Astrocyte (in vitro differentiated cells and primary cell): ENCODE results near the gene GDPD4. TPM values are rescaled to one million over a fixed set of nuclear protein-coding genes. Genes with fewer than 3 reads are reported as not detected.

ENCODE experiments used
- DNase-seq: peaks from one replicate; pipeline ENCODE4 v3.0.0-alpha.2; 2010; ENCODE audit warnings: low read depth
- FAIRE-seq: peaks from 2 replicates; lab custom pipeline; 2011; peaks lifted over from hg19 to GRCh38; lab: Jason Lieb, UNC
- H2AFZ ChIP-seq: 2 replicates; pipeline ENCODE4 v1.6.0; 2012; ENCODE audit warnings: low read depth, low read length, inconsistent platforms
- H3K27ac ChIP-seq: 2 replicates; pipeline ENCODE4 v1.5.1; 2011; ENCODE audit warnings: low read depth, low read length, inconsistent platforms
- H3K27me3 ChIP-seq: 2 replicates; pipeline ENCODE4 v1.6.0; 2011; ENCODE audit warnings: low read length, inconsistent platforms; ENCODE audit not compliant: insufficient read depth
- H3K36me3 ChIP-seq: 2 replicates; pipeline ENCODE4 v1.5.1; 2011; ENCODE audit warnings: low read length, inconsistent platforms; ENCODE audit not compliant: insufficient read depth
- H3K4me1 ChIP-seq: 2 replicates; pipeline ENCODE4 v1.5.1; 2011; ENCODE audit warnings: low read length, inconsistent platforms; ENCODE audit not compliant: insufficient read depth
- H3K4me2 ChIP-seq: 2 replicates; pipeline ENCODE4 v1.6.0; 2012; ENCODE audit warnings: low read length, inconsistent platforms
- H3K4me3 ChIP-seq: 2 replicates; pipeline ENCODE4 v1.5.1; 2011; ENCODE audit warnings: low read depth, mild to moderate bottlenecking, low read length, inconsistent platforms; ENCODE audit not compliant: insufficient read depth
- H3K79me2 ChIP-seq: 2 replicates; pipeline ENCODE4 v1.6.0; 2012; ENCODE audit warnings: mild to moderate bottlenecking, low read length, inconsistent platforms; ENCODE audit not compliant: insufficient read depth
- H3K9ac ChIP-seq: 2 replicates; pipeline ENCODE4 v1.6.0; 2012; ENCODE audit warnings: mild to moderate bottlenecking, low read length, inconsistent platforms
- H3K9me3 ChIP-seq: 2 replicates; pipeline ENCODE4 v1.5.1; 2012; ENCODE audit warnings: low read depth, mild to moderate bottlenecking, low read length, inconsistent platforms; ENCODE audit not compliant: insufficient read depth
- H4K20me1 ChIP-seq: 2 replicates; pipeline ENCODE4 v1.6.0; 2012; ENCODE audit warnings: low read length, inconsistent platforms; ENCODE audit not compliant: insufficient read depth
- H3K27ac Mint-ChIP-seq: one replicate; pipeline ENCODE4 v1.8.0; 2021; ENCODE audit warnings: mild to moderate bottlenecking, mixed read lengths; ENCODE audit not compliant: unreplicated experiment
- H3K27me3 Mint-ChIP-seq: one replicate; pipeline ENCODE4 v1.8.0; 2021; ENCODE audit warnings: low read depth, mixed read lengths; ENCODE audit not compliant: unreplicated experiment
- H3K36me3 Mint-ChIP-seq: one replicate; pipeline ENCODE4 v1.8.0; 2021; ENCODE audit warnings: low read depth, mixed read lengths; ENCODE audit not compliant: unreplicated experiment
- H3K4me1 Mint-ChIP-seq: one replicate; pipeline ENCODE4 v1.8.0; 2021; ENCODE audit warnings: low read depth, mixed read lengths; ENCODE audit not compliant: unreplicated experiment
- H3K4me3 Mint-ChIP-seq: one replicate; pipeline ENCODE4 v1.8.0; 2021; ENCODE audit warnings: mild to moderate bottlenecking, moderate library complexity, mixed read lengths; ENCODE audit not compliant: unreplicated experiment
- H3K9me3 Mint-ChIP-seq: one replicate; pipeline ENCODE4 v1.8.0; 2021; ENCODE audit warnings: mild to moderate bottlenecking, mixed read lengths; ENCODE audit not compliant: unreplicated experiment
- CTCF ChIP-seq: IDR thresholded peaks from 2 replicates; pipeline ENCODE4 v1.5.1; 2011; ENCODE audit warnings: low read depth, mild to moderate bottlenecking, inconsistent platforms, low read length, moderate library complexity; ENCODE audit not compliant: insufficient read depth
- EZH2 ChIP-seq: IDR thresholded peaks from 2 replicates; pipeline ENCODE4 v1.6.1; 2012; ENCODE audit warnings: mild to moderate bottlenecking, low read length, inconsistent platforms; ENCODE audit not compliant: insufficient read depth
- total RNA-seq: library from RNA; stranded (reverse); gene quantifications from 2 replicates; pipeline ENCODE4 v1.2.1, GENCODE V29; 2021

The GDPD4 gene
- total RNA-seq, 1 donor from 2014 or later, result not detected

GRCh38 chr11:77312107-77312506 is 10.6 kb upstream of the GDPD4 start:
- Histone ChIP-seq H3K36me3 (no peaks in the 10 kb centered on the region), H4K20me1 (no peaks in the 10 kb centered on the region), H3K79me2 (no peaks in the 10 kb centered on the region), H2AFZ (no peak overlapping the region), H3K27me3 (no peaks in the 10 kb centered on the region), H3K9me3 (no peaks in the 10 kb centered on the region), H3K9ac (no peak overlapping the region), H3K4me1 (no peaks in the 10 kb centered on the region), H3K4me2 (no peak overlapping the region), H3K27ac (no peak overlapping the region), H3K4me3 (no peak overlapping the region)
- FAIRE-seq, result no peak
- no peaks in the 10 kb centered on the region for H3K4me1 Mint-ChIP-seq
- H3K27ac Mint-ChIP-seq, result no peak overlapping the region
- H3K27me3 Mint-ChIP-seq, result no peaks in the 10 kb centered on the region
- no peak for TF ChIP-seq CTCF
- no peak for TF ChIP-seq EZH2
- DNase-seq, result no peak
- H3K36me3 Mint-ChIP-seq, result no peaks in the 10 kb centered on the region
- H3K4me3 Mint-ChIP-seq, result no peak overlapping the region
- H3K9me3 Mint-ChIP-seq, result peaks cover 2% of the 10 kb centered on the region

GRCh38 chr11:77311701-77312100 is 10.2 kb upstream of the GDPD4 start:
- no peaks in the 10 kb centered on the region for H3K4me1 ChIP-seq
- Mint-ChIP-seq H3K4me3 (no peak overlapping the region), H3K36me3 (no peaks in the 10 kb centered on the region), H3K27ac (no peak overlapping the region), H3K9me3 (peaks cover 2% of the 10 kb centered on the region), H3K4me1 (no peaks in the 10 kb centered on the region), H3K27me3 (no peaks in the 10 kb centered on the region)
- no peak for DNase-seq
- H2AFZ ChIP-seq, result no peak overlapping the region
- no peaks in the 10 kb centered on the region for H3K9me3 ChIP-seq
- H3K4me3 ChIP-seq, result no peak overlapping the region
- no peak for TF ChIP-seq CTCF
- TF ChIP-seq EZH2, result no peak
- FAIRE-seq, result no peak
- no peaks in the 10 kb centered on the region for H3K36me3 ChIP-seq
- H3K4me2 ChIP-seq, result no peak overlapping the region
- H3K79me2 ChIP-seq, result no peaks in the 10 kb centered on the region
- H3K27me3 ChIP-seq, result no peaks in the 10 kb centered on the region
- no peaks in the 10 kb centered on the region for H4K20me1 ChIP-seq
- H3K27ac ChIP-seq, result no peak overlapping the region
- H3K9ac ChIP-seq, result no peak overlapping the region

GRCh38 chr11:77310721-77311120 is 9.2 kb upstream of the GDPD4 start:
- no peak overlapping the region for H3K9ac ChIP-seq
- no peak for FAIRE-seq
- no peak overlapping the region for H3K4me3 ChIP-seq
- TF ChIP-seq CTCF (no peak), EZH2 (no peak)
- H4K20me1 ChIP-seq, result no peaks in the 10 kb centered on the region
- H3K4me2 ChIP-seq, result no peak overlapping the region
- Mint-ChIP-seq H3K27me3 (no peaks in the 10 kb centered on the region), H3K9me3 (peaks cover 2% of the 10 kb centered on the region), H3K27ac (no peak overlapping the region), H3K4me1 (no peaks in the 10 kb centered on the region), H3K36me3 (no peaks in the 10 kb centered on the region), H3K4me3 (no peak overlapping the region)
- no peaks in the 10 kb centered on the region for H3K36me3 ChIP-seq
- no peaks in the 10 kb centered on the region for H3K79me2 ChIP-seq
- no peak for DNase-seq
- H3K27me3 ChIP-seq, result no peaks in the 10 kb centered on the region
- H3K27ac ChIP-seq, result no peak overlapping the region
- no peaks in the 10 kb centered on the region for H3K4me1 ChIP-seq
- H3K9me3 ChIP-seq, result no peaks in the 10 kb centered on the region
- H2AFZ ChIP-seq, result no peak overlapping the region
